Right lobe of liver (tissue), 4 donors: ENCODE data around the gene GMDS.

ENCODE experiments used
- CTCF ChIP-seq, 4 donors: fragments of 200-600 bp in 3 of 4; fragments of 450-650 bp in 1 of 4; IDR thresholded peaks; one replicate each; pipeline versions ENCODE4 v1.5.1 to v1.8.0; 2016 to 2022; ENCODE audit warnings: antibody characterized with exemption in 4 of 4, mild to moderate bottlenecking in 2 of 4
- POLR2A ChIP-seq: fragments of 450-650 bp; IDR thresholded peaks from one replicate; pipeline ENCODE4 v1.6.1; 2017; ENCODE audit warnings: antibody characterized with exemption, mild to moderate bottlenecking
- donor health status: DM: no; HTN: no; CAD: no.
- donor health status: DM: no; HTN: no; CAD: no.
- donor health status: DM: no; HTN: yes; CAD: no.

- TF ChIP-seq POLR2A, result no peak
- no peak for TF ChIP-seq CTCF (IDR thresholded peaks at IDR 0.05)
These were observed 134.9 kb downstream of the GMDS start for GRCh38 chr6:2110504-2110903.
